DMS153 (cell line): ENCODE results near the gene EPC1.
"Not testable (repeated sequence)": the region's sequence is repeated elsewhere in the genome, so short reads cannot be mapped to it uniquely, and the experiment has no call there.

ENCODE experiments used
- DNase-seq: peaks from one replicate; lab custom pipeline; 2025; lab: John Stamatoyannopoulos, UW

EPC1 gene

DNA sequence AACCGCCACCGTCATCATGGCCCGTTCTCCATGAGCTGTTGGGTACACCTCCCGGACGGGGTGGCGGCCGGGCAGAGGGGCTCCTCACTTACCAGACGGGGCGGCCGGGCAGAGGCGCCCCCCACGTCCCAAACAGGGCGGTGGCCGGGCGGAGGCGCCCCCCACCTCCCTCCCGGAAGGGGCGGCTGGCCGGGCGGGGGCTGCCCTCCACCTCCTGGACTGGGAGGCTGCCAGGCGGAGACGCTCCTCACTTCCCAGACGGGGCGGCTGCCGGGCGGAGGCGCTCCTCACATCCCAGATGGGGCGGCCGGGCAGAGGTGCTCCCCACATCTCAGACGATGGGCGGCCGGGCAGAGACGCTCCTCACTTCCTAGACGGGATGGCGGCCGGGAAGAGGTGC lies 113.6 kb downstream of the EPC1 start:
- DNase-seq: not testable (repeated sequence)

DNA sequence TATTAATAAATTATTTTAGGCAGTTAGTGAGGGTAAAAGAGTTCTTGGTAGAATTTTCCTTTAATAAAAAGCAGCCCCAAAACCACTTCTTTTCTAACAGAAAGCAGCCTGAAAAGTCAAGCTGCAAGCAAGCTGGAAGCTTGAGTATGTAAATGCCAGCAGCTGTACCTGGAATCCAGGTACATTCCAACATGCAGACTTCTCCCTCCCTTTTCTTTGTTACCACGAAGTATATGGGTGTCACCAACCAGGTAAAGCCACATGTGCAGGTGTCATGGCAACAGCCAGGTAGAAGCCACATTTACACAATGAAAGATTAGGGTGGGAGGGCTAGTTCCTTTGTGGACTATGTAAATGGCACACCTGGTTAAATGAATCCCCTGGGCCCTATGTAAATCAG lies 114.6 kb downstream of the EPC1 start:
- DNase-seq: no peak

DNA sequence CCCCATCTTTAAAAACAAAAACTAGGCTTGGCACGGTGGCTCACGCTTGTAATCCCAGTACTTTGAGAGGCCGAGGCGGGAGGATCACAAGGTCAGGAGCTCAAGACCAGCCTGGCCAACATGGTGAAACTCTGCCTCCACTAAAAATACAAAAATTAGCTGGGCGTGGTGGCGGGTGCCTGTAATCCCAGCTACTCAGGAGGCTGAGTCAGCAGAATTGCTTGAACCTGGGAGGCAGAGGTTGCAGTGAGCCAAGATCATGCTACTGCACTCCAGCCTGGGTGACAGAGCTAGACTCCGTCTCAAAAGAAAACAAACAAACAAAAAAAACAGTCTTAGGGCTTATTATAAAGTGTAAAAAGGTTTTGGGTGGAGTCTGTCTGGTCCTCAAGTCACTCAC lies 117.2 kb downstream of the EPC1 start:
- not testable (repeated sequence) for DNase-seq

DNA sequence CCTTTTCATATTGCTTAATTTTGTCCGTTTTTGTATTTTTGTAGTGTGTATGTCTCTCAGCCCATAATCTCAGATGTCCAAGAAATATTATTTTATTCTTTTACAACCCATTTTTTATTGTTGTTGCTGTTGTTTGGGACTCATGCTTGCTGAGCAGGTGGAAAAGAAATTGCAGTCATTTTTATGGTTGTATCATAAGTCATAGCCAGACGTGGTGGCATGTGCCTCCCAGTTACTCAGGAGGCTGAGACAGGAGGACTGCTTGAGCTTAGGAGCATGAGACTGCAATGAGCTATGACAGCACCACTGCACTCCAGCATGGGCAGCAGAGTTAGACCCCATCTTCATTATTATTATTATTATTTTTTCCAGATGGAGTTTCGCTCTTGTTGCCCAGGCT lies 117.8 kb downstream of the EPC1 start:
- no peak for DNase-seq

DNA sequence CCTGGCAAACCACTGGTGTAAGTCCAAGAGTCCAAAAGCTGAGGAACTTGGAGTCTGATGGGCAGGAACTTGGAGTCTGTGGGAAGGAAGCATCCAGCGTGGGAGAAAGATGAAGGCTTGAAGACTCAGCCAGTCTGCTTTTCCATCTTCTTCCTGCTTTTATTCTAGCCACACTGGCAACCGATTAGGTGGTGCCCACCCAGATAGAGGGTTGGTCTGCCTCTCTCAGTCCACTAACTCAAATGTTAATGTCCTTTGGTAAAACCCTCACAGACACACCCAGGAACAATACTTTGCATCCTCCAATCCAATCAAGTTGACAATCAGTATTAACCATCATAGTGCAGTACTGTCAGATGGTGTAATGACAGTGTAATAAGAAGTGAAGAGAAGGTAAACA lies 119.2 kb downstream of the EPC1 start:
- no peak for DNase-seq

DNA sequence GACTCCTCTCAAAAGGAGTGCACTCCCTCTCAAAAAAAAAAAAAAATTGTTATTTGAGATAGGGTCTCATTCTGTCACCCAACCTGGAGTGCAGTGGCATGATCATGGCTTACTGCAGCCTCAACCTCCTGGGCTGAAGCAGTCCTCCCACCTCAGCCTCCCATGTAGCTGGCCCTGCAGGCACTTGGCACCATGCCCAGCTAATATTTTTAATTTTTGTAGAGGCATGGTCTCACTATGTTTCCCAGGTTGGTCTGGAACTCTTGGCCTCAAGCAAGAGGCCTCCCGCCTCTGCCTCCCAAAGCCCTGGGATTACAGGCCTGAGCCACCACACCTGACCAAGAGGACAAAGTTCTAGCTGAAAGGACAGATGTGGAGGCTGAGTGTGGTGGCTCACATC lies 120.3 kb downstream of the EPC1 start:
- no peak for DNase-seq

DNA sequence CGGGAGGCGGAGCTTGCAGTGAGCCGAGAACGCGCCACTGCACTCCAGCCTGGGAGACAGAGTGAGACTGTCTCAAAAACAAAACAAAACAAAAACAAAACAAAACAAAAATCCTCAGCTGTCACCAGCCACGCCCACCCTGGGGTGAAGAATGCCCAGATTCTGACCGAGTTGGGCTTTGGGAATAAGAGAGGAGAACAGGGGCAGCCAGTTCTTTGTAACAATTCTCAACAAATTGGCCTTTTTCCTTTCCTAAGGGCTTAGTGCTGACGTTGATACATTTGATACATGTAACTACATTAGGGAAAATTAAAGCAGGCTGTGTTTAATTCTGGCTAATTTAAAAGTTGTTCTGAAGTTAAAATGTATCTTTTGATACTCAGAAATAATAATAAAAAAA lies 121.0 kb downstream of the EPC1 start:
- no peak for DNase-seq

DNA sequence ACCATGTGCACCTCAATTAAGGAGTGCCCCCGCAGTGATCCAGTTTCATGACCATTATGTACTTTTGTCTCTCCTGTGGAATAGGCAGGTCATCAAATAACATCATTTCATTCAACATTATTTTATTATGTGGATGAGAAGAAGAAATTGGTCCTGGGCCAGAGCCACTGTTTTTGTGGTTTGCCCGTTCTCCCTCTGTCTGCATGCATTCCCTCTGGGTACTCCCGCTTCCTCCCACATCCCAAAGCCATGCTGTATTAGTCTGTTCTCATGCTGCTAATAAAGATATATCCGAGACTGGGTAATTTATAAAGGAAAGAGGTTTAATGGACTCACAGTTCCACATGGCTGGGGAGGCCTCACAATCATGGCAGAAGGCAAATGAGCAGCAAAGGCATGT lies 124.6 kb downstream of the EPC1 start:
- not testable (repeated sequence) for DNase-seq

DNA sequence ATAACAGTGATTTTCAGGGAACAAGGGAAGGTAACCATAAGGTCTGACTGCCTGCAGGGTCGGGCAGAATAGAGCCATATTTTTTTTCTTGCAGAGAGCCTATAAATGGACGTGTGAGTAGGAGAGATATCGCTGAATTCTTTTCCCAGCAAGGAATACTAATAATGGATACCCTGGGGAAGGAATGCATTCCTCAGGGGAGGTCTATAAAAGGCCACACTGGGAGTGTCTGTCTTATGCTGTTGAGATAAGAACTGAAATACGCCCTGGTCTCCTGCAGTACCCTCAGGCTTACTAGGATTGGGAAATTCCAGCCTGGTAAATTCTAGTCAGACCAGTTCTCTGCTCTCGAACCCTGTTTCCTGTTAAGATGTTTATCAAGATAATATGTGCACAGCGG lies 127.8 kb downstream of the EPC1 start:
- DNase-seq: not testable (repeated sequence)

DNA sequence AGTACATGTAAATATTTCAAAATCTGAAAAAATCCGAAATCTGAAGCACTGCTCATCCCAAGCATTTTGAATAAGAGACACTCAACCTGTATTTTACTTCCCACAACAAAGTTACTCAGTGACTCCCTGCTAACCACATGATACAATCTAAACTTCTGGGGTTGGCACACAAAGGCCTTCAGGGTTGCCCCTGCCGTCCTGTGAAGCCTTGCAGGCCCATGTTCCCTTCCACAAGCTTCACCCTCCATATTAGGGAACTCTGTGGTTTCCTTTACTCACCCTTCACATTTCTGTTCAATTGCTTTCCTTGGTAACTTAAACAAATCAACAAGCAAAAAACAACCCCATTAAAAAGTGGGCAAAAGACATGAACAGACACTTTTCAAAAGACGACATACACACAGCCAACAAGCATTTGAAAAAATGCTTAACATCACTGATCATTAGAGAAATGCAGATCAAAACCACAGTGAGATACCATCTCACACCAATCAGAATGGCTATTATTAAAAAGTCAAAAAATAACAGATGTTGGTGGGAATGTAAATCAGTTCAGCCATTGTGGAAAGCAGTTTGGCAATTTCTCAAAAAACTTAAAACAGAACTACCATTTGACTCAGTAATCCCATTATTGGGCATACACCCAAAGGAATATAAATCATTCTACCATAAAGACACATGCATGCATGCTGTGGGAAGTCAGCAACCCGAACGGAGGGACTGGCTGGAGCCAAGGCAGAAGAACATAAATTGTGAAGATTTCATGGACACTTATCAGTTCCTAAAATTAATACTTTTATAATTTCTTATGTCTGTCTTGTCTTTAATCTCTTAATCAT lies 128.5 kb downstream of the EPC1 start:
- not testable (repeated sequence) for DNase-seq
